ENCODE measurements around the gene FKBP7. TPM values are rescaled to one million over a fixed set of nuclear protein-coding genes. Genes with fewer than 3 reads are reported as not detected.

Gene FKBP7
- total RNA-seq, 1 experiment from 2014 or later: 43.4 TPM

Other genes with a start within 250 kb of the FKBP7 start
- 53.5 and 53.9 TPM in 2 replicates for gene PRKRA, start 27.4 kb downstream of the FKBP7 start, total RNA-seq (2014; rRNA removed; shearing (Covaris generic))
- 1.1 and 2.5 TPM in 2 replicates for gene PJVK, start 27.2 kb downstream of the FKBP7 start, total RNA-seq (2014; rRNA removed; shearing (Covaris generic))
- gene PLEKHA3, start 1.9 kb upstream of the FKBP7 start, total RNA-seq (2014; rRNA removed; shearing (Covaris generic)): 10.3 and 11.7 TPM in 2 replicates

Measured in H4 (cell line).